Kidney capillary endothelial cell (primary cell): ENCODE data around the gene EYS.
A peak's percentile ranks its signal among the peaks of the same experiment; 100 is the strongest.
"Not testable (repeated sequence)": the region's sequence is repeated elsewhere in the genome, so short reads cannot be mapped to it uniquely, and the experiment has no call there.

Experiments
- DNase-seq: peaks from one replicate; pipeline ENCODE4 v3.0.0-alpha.2; 2018; ENCODE audit warnings: low spot score

Gene EYS

DNA sequence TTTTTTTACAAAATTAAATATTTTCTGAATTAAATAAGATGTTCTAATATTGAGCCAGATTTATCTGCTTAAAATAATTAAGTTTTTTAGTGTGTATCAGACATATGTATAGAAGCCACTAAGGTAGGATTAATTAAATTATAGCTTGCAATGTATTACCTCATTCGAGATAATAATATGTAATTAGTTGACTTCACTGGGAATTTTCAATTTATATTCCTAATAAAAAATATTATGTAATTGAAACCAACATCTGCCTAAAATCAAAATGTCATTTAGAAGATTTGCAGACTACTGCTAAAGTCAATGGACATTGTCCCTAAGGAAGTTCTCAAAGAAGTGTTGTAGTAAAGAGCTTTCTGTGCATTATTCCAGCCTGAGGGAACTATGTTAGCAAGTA lies 254.7 kb downstream of the EYS start:
- no peak for DNase-seq

DNA sequence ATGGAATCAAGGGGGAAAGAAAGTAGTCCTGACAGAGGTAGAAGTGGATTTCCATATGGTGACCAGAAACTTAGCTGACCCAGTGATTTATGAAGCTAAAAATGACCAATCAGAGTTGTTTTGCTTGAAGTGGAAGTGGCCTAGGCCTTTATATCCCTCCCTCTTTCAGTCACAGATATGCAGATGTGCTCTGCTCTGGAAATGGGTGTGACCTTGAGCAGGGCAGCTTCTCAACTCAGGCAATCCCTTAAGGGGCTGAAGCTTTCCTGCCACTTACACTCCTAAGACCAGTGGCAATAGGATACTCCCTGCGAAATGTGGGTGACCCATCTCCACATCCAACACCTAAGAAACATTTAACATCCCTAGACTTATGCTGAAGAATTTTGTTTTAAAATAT lies 256.6 kb downstream of the EYS start:
- DNase-seq = no peak

DNA sequence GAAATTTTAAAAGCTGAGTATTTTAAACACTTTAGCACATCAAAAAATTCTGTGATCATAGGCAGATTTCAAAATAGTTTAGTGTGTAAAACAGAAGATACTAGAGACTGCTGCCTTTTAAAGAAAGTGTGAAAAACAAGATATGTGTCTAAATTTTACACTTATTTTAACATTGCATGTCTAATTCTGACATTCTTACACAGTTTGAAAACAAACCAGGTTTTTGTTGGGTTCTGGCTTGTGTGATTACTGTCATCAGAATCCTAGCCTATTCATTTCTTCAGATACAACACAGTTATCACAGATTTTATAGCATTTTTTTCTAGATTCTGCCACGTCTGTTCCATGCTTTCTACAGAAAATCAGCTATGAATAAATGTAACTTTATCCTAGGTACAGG lies 257.1 kb downstream of the EYS start:
- no peak for DNase-seq

DNA sequence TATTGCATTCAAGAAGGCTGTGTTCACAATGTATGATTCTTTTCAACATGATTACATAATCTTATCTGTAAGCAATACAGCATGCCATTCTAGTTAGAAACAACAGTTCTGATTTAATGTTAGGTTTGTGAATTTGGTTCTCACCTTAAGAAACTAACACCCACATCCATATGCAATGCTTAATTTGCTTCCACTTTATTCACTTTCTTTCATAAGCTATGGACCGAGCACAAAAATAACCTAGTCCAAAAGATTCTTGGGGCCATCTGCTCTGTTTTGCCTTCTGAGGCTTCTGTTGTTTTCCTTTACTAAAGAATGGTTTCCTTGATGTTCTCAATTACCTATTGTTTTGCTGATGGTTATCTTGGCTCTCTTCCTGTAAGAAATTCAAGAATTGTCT lies 258.2 kb downstream of the EYS start:
- DNase-seq = peak; percentile 4

DNA sequence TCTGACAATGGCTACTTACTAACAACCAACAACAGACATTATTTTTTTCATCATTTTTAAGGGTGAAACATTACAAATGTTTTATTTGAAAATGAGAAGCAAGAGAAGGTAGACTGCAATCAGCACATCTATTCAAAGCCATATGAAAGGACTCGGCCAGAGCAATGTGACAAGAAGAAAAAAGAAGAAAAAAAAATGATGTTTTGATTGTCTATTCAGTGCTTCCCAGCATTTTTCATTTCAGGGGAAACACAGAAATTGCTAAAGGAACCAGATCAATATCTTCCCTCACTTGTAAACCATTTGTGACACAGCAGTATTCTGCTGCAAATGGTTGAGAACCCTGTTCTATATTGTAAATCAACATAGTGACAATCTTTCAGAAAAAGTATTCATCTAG lies 270.7 kb downstream of the EYS start:
- no peak for DNase-seq

DNA sequence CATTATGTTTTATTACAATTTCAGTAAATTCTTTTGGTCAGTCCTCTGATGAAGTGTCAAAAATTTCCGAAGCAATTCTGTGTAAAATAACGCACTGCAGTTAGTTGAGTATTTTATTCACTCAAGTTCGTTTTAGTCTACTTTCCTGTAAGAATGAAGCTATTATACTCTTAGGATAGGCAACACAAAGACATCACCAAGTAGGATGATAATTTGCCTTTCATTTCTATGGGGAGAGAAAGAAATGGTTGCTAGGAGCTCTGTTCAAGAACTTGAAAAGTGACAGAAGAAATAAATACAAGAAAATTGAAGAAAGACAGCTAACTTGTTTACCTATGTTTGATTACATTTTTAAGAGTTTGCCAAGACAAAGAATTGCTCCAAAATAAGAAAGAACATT lies 290.4 kb downstream of the EYS start:
- DNase-seq = no peak

DNA sequence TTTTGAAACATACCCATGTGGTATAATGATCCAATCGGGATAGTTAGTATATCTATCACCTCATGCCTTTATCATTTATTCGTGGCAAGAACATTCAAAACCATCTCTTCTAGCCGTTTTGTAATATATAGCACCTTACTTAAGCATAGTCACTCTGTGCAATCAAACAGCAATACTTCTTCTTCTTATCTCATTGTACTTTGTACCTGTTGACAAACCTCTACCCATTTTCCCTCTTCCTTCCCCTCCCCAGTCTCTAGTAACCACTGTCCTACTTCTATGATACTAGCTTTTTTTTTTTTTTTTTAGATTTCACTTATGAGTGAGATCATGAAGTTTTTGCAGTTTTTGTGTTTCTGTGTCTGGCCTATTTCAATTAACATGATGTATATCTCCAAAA lies 296.7 kb downstream of the EYS start:
- no peak for DNase-seq

DNA sequence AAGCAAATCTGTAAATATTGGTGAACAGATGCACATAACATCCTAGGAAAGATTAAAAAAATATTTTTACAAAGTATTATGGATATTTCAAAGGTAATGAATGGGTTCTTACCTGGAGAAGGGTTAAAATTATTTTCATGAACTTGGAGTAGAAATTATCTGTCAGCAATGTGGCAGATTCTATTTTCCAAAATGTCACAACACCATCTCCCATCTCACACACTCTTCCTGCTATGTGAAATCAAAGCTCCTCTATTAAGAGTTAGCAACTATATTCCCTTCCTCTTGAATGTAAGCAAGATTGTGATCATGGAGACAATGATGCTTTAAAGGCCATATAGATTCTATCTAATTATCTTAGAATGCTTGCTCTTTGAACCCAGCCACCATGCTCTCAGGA lies 304.5 kb downstream of the EYS start:
- DNase-seq = no peak

DNA sequence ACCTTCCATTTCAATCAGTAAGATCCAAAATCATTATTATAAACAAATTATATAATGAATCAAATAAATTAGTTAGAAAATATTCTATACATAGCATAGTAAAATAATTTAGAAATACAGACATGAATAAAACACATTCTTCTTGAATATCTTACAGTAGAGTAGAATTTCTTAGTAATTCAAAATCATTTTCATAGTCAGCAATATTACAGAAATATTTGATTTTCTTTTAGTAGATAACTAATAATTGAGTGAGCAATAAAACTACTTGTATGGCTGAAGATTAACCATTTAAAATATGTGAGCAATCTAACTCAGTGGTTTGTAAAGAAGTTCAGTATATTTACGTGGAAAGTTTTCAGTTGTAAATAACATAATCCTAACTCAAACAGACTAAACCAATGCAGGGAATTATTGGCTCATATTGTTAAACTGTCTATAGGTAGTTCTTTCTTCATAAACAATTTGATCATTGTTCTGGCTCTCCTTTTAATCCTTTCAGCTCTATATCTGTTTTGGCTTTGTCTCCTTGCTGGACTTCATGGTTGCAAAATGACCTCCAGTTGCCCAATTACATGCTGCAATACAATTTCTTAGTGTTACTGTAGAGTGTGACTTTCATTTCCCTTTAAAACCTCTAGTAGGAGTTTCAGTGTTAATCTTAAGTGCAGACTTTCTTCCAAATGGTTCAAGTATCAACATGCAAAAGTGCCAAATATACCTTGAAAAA lies 307.5 kb downstream of the EYS start:
- no peak for DNase-seq

DNA sequence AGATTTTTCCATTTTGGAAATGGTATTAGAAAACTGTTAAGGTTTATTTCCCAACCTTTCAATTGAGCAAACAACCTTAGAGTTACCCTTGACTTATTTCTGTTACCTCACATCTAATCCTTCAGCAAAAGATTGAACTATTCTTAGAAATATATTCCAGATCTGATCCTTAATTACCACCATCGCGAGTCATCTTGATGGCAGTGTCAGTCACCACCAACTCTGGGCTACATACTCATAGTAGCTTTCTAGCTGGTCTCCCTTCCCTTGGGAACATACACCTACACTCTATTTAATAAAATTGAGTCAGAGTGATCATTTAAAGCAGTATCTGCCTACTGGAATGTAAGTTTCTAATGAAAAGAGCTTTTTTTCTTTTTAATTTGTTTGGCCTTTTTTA lies 308.2 kb downstream of the EYS start:
- DNase-seq = no peak

DNA sequence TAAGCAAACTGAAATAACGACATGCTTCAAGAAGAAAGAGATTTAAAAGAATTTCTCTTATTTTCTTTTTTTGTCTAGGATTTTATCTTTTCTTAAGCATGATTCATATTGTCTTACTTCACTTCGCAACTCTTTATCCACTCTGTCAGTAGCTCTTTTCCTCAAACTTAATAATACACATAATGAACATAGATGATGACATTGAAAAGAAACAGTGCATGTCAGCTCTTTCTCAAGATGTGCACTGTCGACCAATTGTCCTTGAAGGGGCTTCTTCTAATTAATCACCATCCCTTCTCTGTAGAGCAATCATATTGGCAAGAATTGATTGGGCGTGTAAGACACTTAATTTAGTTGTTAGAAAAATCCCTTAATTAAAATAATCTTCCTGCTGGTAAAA lies 356.5 kb downstream of the EYS start:
- no peak for DNase-seq

DNA sequence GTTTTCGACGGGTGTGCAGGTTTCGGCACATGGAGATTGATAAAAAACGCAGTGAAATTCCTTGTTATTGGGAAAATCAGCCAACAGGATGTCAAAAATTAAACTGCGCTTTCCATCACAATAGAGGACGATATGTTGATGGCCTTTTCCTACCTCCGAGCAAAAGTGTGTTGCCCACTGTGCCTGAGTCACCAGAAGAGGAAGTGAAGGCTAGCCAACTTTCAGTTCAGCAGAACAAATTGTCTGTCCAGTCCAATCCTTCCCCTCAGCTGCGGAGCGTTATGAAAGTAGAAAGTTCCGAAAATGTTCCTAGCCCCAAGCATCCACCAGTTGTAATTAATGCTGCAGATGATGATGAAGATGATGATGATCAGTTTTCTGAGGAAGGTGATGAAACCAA lies 404.4 kb downstream of the EYS start:
- DNase-seq = not testable (repeated sequence)

DNA sequence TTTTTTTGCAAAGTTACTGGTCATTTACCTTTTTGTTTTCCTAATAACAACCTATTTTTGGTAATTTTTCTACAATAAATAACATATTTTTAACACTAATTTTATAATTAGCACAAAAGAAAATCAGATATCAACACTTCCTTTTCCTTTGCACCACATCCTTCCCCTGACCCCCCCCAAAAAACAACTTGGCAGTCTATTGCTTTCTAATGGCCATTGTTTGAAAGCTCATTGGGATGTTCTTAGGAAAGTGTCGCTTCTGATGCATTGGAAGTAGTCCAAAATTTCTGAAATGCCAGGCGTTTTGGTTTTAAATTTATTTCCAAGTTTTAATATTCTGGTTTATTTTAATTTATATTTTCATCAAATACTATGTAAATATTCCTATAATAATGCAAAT lies 407.8 kb downstream of the EYS start:
- DNase-seq = no peak

DNA sequence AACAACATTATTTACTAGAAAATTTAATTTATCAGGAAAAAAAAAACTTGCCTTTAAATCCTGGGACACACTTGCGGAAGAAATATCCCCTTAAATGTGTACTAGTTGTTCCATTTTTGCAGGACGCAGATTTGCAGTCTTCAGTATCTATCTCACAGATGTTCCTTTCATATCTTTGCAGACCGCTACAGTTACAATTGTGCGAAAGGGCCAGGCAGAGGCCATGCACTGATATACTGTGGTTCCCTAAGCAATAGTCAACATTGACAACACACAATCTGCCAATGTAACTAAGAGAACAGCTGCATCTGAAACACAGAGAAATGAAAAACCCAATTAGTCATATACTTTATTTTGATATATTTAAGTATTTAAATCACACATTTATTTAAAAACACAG lies 411.2 kb downstream of the EYS start:
- DNase-seq = no peak

DNA sequence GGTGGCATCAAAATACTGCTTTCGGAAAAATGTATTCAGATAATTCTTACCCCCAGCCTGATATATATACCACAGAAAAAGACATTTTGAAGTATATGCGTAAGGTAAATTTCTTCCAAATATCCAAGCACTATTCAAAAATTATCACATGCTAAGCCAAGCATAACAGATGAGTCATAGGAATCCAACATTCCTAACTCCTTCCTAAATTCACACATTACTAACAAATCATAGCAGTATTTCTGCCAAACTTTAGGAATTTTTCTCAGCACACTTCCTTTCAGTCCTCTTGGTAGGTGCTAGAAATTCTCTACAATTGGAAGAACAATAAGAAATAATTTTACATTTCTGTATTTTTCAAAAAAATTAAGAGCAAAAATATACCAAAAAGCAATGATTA lies 417.5 kb downstream of the EYS start:
- peak; percentile 30 for DNase-seq

DNA sequence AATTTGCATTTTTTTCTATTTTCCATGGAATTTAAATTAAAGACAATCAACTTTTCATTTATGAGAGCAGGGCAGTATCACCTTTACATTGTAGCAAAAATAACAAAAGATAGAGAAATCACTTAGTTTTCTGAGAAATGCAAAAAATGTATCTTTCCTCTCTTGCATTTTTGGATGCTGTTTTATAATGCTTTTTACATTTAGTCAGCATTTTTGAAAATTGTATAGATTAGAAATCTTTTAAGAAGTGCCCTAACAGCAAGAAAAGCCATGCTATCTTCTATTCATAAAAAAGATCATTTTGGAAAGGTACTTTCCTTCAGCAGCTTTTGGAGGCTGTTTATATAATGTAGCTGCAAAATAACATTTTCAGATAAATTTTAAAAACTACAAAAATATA lies 421.8 kb downstream of the EYS start:
- no peak for DNase-seq

DNA sequence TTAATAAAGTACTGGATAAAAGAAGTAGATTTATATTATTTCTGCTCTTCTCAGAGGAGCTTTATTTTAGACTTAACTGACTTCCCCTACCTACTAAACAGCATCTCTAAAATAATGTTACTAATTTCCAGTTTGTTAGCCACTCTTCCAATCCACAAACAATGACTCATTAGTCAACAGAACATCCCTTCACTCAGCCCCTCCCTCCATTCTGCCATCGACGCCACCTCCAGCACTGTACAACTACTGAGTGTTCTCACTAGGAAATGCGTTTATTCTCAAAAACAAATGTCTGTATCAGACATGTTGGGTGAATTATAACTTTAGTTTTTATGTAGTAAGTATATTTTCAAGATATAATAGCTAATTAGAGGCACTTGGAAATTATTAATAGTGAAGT lies 427.0 kb downstream of the EYS start:
- DNase-seq = no peak

DNA sequence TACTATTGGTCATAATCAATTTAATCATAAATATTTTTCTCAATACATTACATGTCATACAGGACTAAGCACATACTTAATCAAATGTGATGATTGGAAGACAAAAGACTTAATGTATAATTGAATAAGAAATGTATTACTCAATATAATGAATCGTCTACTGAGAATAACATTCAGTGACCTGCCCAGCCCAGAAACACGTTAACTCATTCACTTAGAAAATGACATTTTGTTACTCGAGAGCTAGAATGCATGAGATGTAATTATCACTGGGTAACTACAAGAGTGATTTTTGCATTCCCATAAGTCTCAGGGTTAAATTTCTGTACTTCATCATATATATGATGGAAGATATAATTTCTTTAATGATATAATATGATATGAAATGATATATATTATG lies 444.8 kb downstream of the EYS start:
- no peak for DNase-seq

DNA sequence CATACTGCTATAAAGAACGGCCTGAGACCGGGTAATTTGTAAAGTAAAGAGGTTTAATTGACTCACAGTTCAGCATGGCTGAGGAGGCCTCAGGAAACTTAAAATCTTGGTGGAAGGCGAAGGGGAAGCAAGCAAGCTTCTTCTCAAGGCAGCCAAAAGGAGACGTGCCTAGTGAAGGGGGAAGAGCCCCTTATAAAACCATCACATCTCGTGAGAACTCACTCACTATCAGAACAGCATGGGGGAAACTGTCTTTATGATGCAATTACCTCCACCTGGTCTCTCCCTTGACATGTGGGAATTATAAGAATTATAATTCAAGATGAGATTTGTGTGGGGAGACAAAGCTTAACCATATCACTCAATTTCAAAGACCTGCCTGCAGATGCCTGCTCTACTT lies 447.0 kb downstream of the EYS start:
- DNase-seq = no peak

DNA sequence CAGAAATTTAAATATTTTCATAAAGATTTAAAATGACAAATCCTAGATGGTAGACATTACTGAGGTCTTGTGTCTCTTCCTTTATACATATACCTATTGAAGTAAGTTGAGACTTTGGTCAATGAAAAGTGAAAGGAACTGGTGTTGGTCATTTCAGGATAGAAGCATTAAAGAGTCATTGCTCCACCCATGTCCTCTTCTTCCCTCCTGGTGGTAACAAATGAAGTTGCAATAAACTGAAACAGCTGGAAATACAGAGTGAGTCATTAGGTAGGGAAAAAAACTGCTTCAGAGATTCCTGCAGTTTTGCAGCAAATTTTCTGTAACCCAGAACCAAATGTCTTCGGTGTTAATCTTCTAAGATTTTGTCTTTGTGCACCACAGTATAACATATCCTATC lies 448.0 kb downstream of the EYS start:
- DNase-seq = peak; percentile 2

DNA sequence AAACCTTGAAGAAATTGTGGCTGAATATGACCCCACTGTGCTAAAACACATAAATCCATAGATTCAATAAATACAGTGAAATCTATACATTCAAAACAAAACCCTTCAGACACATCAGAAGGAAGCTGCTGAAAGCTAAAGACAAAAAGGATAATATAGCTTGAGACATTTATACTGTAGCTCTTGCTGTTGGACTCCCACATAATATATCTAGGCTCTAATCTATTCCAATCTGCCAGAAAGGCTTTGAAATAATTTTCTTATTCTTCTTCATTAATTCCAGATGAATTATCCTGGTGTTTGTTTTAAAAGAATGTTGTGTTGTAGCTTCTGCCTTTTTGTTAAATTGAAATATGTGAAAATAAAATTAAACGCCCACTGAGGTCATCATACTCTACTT lies 454.0 kb downstream of the EYS start:
- no peak for DNase-seq

DNA sequence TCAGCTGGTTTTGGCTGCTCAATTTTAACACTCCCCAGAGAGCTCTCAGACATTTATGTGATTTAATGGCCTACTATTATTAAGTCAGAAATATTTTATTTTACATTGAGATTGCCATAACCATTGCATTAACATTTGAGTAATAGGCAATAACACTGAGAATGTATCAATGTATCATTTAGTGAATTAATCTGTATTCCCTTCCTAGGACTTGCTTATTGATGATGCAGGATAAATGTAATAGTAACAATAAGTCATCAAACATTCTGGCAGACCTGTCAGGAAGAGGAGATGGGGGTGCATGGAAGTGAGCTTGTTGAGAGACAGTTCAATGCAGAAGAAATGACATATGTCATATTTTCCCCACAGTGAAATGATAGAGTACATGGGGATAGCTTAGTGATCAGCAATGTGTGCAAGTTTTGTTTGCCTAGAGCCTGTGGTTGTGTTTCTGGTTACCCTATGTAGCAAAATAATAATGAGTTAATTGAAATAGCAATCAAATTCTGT lies 458.9 kb downstream of the EYS start:
- DNase-seq = no peak

DNA sequence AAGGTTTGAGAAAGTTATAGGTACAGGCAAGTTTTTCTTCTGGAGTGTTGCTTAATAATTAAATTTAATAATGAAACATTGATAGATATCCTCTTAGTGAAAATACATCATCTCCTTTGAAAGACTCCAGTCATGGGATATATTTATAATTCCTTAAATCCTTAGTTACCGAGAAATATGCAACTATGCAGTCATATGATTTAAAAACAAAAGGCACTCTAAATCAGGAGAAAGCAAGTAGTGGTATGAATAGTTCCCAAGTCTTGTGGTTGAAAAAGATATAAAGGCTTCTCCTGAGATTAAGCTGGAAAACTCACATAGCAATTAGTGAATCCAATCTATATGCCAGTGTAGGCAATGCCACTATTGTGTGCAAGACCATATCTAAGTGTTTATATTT lies 475.4 kb downstream of the EYS start:
- DNase-seq = no peak

DNA sequence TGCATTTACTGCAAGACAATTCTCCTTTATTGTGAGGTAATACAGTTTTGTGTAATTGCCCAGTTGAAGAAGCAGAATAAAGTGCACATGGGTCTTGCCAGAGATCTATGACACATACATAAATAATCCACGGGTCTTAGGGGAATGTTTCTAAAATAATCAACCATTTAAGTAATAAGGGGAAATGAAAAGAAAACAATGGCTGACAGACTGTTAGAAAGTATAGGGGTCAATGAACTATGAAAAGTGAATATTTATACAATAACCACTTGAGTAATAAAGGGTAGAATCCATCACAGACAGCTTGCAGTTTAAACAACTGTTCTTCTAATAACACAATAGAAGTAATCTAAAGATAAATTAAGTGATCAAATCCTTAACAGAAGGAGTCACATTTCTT lies 477.2 kb downstream of the EYS start:
- no peak for DNase-seq

DNA sequence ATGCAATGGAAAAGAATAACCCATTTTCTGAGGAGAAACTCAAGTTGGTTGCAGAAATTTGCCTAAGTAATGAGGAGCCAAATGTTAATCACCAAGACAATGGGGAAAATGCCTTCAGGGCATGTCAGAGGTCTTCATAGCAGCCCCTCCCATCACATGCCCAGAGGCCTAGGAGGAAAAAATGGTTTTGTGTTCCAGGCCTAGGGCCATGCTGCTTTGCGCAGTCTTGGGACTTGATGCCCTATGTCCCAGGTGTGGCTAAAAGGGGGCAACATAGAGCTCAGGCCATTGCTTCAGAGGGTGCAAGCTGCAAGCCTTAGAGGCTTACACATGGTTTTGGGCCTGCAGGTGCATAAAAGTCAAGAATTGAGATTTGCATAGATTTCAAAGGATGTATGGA lies 485.9 kb downstream of the EYS start:
- DNase-seq = no peak
